H1 (cell line): ENCODE results near the gene RNF114. TPM values are rescaled to one million over a fixed set of nuclear protein-coding genes. Genes with fewer than 3 reads are reported as not detected.
A peak's percentile ranks its signal among the peaks of the same experiment; 100 is the strongest.

Source experiments
- BACH1 ChIP-seq: IDR thresholded peaks from 2 replicates; pipeline ENCODE4 v1.6.1; 2012; ENCODE audit warnings: low read length, improper control_type of control experiment
- CTBP2 ChIP-seq: IDR thresholded peaks from 2 replicates; pipeline ENCODE4 v1.7.0; 2011; ENCODE audit warnings: borderline replicate concordance, mild to moderate bottlenecking, moderate library complexity, mixed read lengths, low read length; ENCODE audit not compliant: insufficient read depth, insufficient read length
- KDM1A ChIP-seq: fragments of 200-600, 300-600 bp; sonication (generic); IDR thresholded peaks from 2 replicates; pipeline ENCODE4 v1.7.1; 2016; ENCODE audit warnings: mild to moderate bottlenecking, low read length, borderline replicate concordance
- KDM4A ChIP-seq: IDR thresholded peaks from one replicate; pipeline ENCODE4 v1.7.1; 2012; ENCODE audit warnings: low read depth, mild to moderate bottlenecking, moderate library complexity, low read length, inconsistent platforms; ENCODE audit not compliant: severe bottlenecking
- MAFK ChIP-seq: IDR thresholded peaks from 2 replicates; pipeline ENCODE4 v1.6.1; 2012; ENCODE audit warnings: low read depth, mild to moderate bottlenecking, improper control_type of control experiment, low read length
- NANOG ChIP-seq: IDR thresholded peaks from 2 replicates; pipeline ENCODE4 v1.6.1; 2011; ENCODE audit warnings: low read length, low read depth, mild to moderate bottlenecking, inconsistent platforms; ENCODE audit not compliant: insufficient read depth, poor library complexity, severe bottlenecking
- NRF1 ChIP-seq: IDR thresholded peaks from 2 replicates; pipeline ENCODE4 v1.6.1; 2011; ENCODE audit warnings: mild to moderate bottlenecking, low read depth, low read length, improper control_type of control experiment
- RAD21 ChIP-seq, 2 experiments: IDR thresholded peaks in 1 of 2; conservative IDR thresholded peaks in 1 of 2; 2 replicates each; pipeline ENCODE4 v1.6.1; 2011; ENCODE audit warnings: low read depth in 2 of 2, low read length in 2 of 2, improper control_type of control experiment in 1 of 2, inconsistent platforms in 1 of 2, mild to moderate bottlenecking in 1 of 2, moderate library complexity in 1 of 2
- RXRA ChIP-seq: IDR thresholded peaks from 2 replicates; pipeline ENCODE4 v1.6.1; 2011; ENCODE audit warnings: low read depth, mild to moderate bottlenecking, low read length, moderate library complexity; ENCODE audit not compliant: insufficient read depth
- SP1 ChIP-seq: IDR thresholded peaks from 2 replicates; pipeline ENCODE4 v1.6.1; 2011; ENCODE audit warnings: low read depth, low read length
- SUZ12 ChIP-seq: fragments of 200-600 bp; sonication (generic); IDR thresholded peaks from 2 replicates; pipeline ENCODE4 v1.6.1; 2012; ENCODE audit warnings: mild to moderate bottlenecking, inconsistent platforms, low read length, moderate library complexity, mixed read lengths
- TAF1 ChIP-seq: IDR thresholded peaks from 2 replicates; pipeline ENCODE4 v1.6.1; 2011; ENCODE audit warnings: mild to moderate bottlenecking, low read depth, low read length
- TEAD4 ChIP-seq: IDR thresholded peaks from 2 replicates; pipeline ENCODE4 v1.6.1; 2012; ENCODE audit warnings: low read depth, low read length, inconsistent platforms, mixed read lengths
- ZNF274 ChIP-seq: IDR thresholded peaks from 2 replicates; pipeline ENCODE4 v1.7.0; 2012; ENCODE audit warnings: low read length, borderline replicate concordance; ENCODE audit errors: extremely low read depth
- polyA plus RNA-seq, 7 experiments: library from polyadenylated mRNA; depleted of rRNA in 3 of 7; stranded (reverse) in 5 of 7; unstranded in 2 of 7; fragments of >200 nt in 5 of 7; fragments of 200-250 nt in 2 of 7; gene quantifications; 1 replicate in 5 of 7; 2 replicates in 1 of 7; 4 replicates in 1 of 7; pipeline versions ENCODE4 v1.2.1 to v1.2.3, GENCODE V29; 2011 to 2013; ENCODE audit warnings: missing spikeins in 2 of 7, mixed read lengths in 2 of 7
- total RNA-seq: library from RNA; stranded (reverse); fragmentation: NEBNext Ultra II Directional; extraction: Animal tissue kit (Norgen Biotek cat#: 25700); gene quantifications from 2 replicates; pipeline ENCODE4 v1.2.1, GENCODE V29; 2021
- TF ChIP-seq, protein P1 (sequence below), 3 experiments: IDR thresholded peaks; 1 replicate in 2 of 3; 2 replicates in 1 of 3; pipeline versions ENCODE4 v1.5.1 to v1.6.1; 2011; ENCODE audit warnings: low read length in 3 of 3, mild to moderate bottlenecking in 3 of 3, inconsistent platforms in 2 of 3, low read depth in 1 of 3, moderate library complexity in 1 of 3; ENCODE audit not compliant: insufficient read depth in 1 of 3; ENCODE audit errors: control extremely low read depth in 1 of 3
- TF ChIP-seq, protein P2 (sequence below): IDR thresholded peaks from 2 replicates; pipeline ENCODE4 v1.6.1; 2012; ENCODE audit warnings: inconsistent platforms
- TF ChIP-seq, protein P3 (sequence below): IDR thresholded peaks from 2 replicates; pipeline ENCODE4 v1.6.1; 2011; ENCODE audit warnings: low read depth, mild to moderate bottlenecking, low read length; ENCODE audit not compliant: insufficient read depth

The RNF114 gene
- total and polyA plus RNA-seq, 2 of the 8 experiments (the other 6 are each of a cell fraction or from before 2014, with no cell fraction given) = 81.7 to 89.9 TPM

DNA sequence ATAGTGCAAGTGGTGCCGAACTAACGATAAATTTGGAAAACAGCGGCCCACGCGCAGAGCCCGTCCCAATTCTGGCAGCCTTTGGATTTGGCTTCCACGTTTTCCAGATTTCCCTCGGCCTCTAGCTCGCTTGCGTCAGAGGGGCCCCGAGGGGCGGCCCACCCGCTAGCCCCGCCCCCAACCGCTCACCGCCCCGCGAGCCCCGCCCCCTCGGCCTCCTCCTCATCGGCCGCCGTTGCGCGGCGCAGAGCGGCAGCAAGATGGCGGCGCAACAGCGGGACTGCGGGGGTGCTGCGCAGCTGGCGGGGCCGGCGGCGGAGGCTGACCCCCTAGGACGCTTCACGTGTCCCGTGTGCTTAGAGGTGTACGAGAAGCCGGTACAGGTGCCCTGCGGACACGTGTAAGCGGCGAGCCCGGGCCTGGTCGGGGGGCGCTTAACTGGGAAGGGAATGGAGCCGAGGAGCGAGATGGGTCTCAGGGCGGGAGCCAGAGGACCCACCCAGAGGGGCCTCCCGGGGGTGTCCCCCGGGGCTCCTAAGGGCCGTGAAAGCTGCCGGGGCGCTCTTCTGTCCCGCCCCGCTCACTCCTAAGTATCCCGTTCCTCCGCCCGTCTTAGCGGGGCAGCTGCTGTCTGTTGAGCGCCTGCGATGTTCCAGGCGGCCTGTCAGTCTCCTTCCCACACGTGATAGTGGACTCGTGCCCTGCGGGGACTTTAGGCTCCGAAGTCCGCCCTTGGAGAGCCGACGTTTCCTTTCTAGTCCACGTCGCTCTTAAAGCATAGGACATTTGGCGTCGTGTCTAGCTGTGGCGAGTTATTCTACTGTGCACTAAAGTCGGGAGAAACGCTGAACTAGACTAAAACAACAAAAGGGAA is at the start of gene RNF114 (continued):
- TF ChIP-seq, protein P1, sequence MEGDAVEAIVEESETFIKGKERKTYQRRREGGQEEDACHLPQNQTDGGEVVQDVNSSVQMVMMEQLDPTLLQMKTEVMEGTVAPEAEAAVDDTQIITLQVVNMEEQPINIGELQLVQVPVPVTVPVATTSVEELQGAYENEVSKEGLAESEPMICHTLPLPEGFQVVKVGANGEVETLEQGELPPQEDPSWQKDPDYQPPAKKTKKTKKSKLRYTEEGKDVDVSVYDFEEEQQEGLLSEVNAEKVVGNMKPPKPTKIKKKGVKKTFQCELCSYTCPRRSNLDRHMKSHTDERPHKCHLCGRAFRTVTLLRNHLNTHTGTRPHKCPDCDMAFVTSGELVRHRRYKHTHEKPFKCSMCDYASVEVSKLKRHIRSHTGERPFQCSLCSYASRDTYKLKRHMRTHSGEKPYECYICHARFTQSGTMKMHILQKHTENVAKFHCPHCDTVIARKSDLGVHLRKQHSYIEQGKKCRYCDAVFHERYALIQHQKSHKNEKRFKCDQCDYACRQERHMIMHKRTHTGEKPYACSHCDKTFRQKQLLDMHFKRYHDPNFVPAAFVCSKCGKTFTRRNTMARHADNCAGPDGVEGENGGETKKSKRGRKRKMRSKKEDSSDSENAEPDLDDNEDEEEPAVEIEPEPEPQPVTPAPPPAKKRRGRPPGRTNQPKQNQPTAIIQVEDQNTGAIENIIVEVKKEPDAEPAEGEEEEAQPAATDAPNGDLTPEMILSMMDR (IDR thresholded peaks at IDR 0.05; ENCODE audit: control extremely low read depth in 1 of 3, insufficient read depth in 1 of 3, low read depth in 1 of 3, low read length in 3 of 3) = no peak
- TF ChIP-seq MAFK (no peak), NANOG (no peak), TEAD4 (no peak), RAD21 (IDR thresholded peaks at IDR 0.05 in 1 of 2, conservative IDR thresholded peaks at IDR 0.05 in 1 of 2; ENCODE audit: low read depth in 2 of 2, low read length in 2 of 2) (no peak), ZNF274 (no peak), SUZ12 (no peak), TAF1 (peak; percentile 80), CTBP2 (no peak), NRF1 (0 out of 2 replicates have a peak, but pooled peaks have one; percentile 22), BACH1 (no peak), KDM1A (no peak), KDM4A (peak; percentile 51), SP1 (peak; percentile 97), RXRA (no peak)
- TF ChIP-seq, protein P2, sequence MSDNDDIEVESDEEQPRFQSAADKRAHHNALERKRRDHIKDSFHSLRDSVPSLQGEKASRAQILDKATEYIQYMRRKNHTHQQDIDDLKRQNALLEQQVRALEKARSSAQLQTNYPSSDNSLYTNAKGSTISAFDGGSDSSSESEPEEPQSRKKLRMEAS = peak; percentile 41
- TF ChIP-seq, protein P3, sequence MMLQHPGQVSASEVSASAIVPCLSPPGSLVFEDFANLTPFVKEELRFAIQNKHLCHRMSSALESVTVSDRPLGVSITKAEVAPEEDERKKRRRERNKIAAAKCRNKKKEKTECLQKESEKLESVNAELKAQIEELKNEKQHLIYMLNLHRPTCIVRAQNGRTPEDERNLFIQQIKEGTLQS = no peak
